ENCODE results near the gene SLC4A11. TPM values are rescaled to one million over a fixed set of nuclear protein-coding genes. Genes with fewer than 3 reads are reported as not detected.

The SLC4A11 gene
- total and polyA plus RNA-seq, 2 experiments from 2014 or later: 14.8 to 17.1 TPM

GRCh38 chr20:3231889-3232588 is 7.0 kb downstream of the SLC4A11 start:
- no peaks in the 10 kb centered on the region for H3K9me2 ChIP-seq (ENCODE audit: insufficient read depth)
- no peaks in the 10 kb centered on the region for H3F3A ChIP-seq (replicated peaks; ENCODE audit: low read depth)
- no peak overlapping the region for H3K4me3 Mint-ChIP-seq
- no peak overlapping the region for H3K27ac ChIP-seq (ENCODE audit: low read depth)
- H3K27me3 Mint-ChIP-seq (ENCODE audit: insufficient read depth, low read depth, poor library complexity): peaks cover 19% of the 10 kb centered on the region
- no peaks in the 10 kb centered on the region for H3K4me1 ChIP-seq (ENCODE audit: insufficient read depth)
- no peak overlapping the region for H3K4me3 ChIP-seq
- H3K27ac Mint-ChIP-seq: no peak overlapping the region
- no peaks in the 10 kb centered on the region for H3K36me3 ChIP-seq (ENCODE audit: insufficient read depth)
- no peak overlapping the region for H3K4me2 ChIP-seq
- ATAC-seq (no peak), DNase-seq (ENCODE audit: low spot score) (no peak)
- no peaks in the 10 kb centered on the region for H3K9me3 Mint-ChIP-seq
- H3K79me2 ChIP-seq (replicated peaks; ENCODE audit: insufficient read depth): no peaks in the 10 kb centered on the region
- peaks cover 6% of the 10 kb centered on the region for H3K27me3 ChIP-seq (ENCODE audit: insufficient read depth)
- peaks cover 2% of the 10 kb centered on the region; the same call in 2 of the 3 replicates for H3K4me1 Mint-ChIP-seq
- H4K20me1 ChIP-seq (replicated peaks; ENCODE audit: insufficient read depth): no peaks in the 10 kb centered on the region
- peaks cover 12% of the 10 kb centered on the region; the same call in 2 of the 3 replicates for H3K36me3 Mint-ChIP-seq (ENCODE audit: low read depth)
- no peak for TF ChIP-seq JUNB (IDR thresholded peaks at IDR 0.05; ENCODE audit: unreplicated experiment)
- no peak for TF ChIP-seq POLR2AphosphoS5 (IDR thresholded peaks at IDR 0.05; ENCODE audit: low read depth)
- TF ChIP-seq ETS1 (IDR thresholded peaks at IDR 0.05): no peak
- TF ChIP-seq EZH2phosphoT487 (IDR thresholded peaks at IDR 0.05; ENCODE audit: unreplicated experiment): no peak
- no peak for TF ChIP-seq STAT1 (IDR thresholded peaks at IDR 0.05; ENCODE audit: unreplicated experiment)
- TF ChIP-seq, protein P1, sequence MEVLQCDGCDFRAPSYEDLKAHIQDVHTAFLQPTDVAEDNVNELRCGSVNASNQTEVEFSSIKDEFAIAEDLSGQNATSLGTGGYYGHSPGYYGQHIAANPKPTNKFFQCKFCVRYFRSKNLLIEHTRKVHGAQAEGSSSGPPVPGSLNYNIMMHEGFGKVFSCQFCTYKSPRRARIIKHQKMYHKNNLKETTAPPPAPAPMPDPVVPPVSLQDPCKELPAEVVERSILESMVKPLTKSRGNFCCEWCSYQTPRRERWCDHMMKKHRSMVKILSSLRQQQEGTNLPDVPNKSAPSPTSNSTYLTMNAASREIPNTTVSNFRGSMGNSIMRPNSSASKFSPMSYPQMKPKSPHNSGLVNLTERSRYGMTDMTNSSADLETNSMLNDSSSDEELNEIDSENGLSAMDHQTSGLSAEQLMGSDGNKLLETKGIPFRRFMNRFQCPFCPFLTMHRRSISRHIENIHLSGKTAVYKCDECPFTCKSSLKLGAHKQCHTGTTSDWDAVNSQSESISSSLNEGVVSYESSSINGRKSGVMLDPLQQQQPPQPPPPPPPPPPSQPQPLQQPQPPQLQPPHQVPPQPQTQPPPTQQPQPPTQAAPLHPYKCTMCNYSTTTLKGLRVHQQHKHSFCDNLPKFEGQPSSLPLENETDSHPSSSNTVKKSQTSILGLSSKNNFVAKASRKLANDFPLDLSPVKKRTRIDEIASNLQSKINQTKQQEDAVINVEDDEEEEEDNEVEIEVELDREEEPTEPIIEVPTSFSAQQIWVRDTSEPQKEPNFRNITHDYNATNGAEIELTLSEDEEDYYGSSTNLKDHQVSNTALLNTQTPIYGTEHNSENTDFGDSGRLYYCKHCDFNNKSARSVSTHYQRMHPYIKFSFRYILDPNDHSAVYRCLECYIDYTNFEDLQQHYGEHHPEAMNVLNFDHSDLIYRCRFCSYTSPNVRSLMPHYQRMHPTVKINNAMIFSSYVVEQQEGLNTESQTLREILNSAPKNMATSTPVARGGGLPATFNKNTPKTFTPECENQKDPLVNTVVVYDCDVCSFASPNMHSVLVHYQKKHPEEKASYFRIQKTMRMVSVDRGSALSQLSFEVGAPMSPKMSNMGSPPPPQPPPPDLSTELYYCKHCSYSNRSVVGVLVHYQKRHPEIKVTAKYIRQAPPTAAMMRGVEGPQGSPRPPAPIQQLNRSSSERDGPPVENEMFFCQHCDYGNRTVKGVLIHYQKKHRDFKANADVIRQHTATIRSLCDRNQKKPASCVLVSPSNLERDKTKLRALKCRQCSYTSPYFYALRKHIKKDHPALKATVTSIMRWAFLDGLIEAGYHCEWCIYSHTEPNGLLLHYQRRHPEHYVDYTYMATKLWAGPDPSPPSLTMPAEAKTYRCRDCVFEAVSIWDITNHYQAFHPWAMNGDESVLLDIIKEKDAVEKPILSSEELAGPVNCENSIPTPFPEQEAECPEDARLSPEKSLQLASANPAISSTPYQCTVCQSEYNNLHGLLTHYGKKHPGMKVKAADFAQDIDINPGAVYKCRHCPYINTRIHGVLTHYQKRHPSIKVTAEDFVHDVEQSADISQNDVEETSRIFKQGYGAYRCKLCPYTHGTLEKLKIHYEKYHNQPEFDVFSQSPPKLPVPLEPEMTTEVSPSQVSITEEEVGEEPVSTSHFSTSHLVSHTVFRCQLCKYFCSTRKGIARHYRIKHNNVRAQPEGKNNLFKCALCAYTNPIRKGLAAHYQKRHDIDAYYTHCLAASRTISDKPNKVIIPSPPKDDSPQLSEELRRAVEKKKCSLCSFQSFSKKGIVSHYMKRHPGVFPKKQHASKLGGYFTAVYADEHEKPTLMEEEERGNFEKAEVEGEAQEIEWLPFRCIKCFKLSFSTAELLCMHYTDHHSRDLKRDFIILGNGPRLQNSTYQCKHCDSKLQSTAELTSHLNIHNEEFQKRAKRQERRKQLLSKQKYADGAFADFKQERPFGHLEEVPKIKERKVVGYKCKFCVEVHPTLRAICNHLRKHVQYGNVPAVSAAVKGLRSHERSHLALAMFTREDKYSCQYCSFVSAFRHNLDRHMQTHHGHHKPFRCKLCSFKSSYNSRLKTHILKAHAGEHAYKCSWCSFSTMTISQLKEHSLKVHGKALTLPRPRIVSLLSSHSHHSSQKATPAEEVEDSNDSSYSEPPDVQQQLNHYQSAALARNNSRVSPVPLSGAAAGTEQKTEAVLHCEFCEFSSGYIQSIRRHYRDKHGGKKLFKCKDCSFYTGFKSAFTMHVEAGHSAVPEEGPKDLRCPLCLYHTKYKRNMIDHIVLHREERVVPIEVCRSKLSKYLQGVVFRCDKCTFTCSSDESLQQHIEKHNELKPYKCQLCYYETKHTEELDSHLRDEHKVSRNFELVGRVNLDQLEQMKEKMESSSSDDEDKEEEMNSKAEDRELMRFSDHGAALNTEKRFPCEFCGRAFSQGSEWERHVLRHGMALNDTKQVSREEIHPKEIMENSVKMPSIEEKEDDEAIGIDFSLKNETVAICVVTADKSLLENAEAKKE (CRISPR knock-in tag; IDR thresholded peaks at IDR 0.05): no peak
- TF ChIP-seq, protein P2, sequence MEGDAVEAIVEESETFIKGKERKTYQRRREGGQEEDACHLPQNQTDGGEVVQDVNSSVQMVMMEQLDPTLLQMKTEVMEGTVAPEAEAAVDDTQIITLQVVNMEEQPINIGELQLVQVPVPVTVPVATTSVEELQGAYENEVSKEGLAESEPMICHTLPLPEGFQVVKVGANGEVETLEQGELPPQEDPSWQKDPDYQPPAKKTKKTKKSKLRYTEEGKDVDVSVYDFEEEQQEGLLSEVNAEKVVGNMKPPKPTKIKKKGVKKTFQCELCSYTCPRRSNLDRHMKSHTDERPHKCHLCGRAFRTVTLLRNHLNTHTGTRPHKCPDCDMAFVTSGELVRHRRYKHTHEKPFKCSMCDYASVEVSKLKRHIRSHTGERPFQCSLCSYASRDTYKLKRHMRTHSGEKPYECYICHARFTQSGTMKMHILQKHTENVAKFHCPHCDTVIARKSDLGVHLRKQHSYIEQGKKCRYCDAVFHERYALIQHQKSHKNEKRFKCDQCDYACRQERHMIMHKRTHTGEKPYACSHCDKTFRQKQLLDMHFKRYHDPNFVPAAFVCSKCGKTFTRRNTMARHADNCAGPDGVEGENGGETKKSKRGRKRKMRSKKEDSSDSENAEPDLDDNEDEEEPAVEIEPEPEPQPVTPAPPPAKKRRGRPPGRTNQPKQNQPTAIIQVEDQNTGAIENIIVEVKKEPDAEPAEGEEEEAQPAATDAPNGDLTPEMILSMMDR (conservative IDR thresholded peaks at IDR 0.05; ENCODE audit: low read depth in 2 of 2): no peak
- no peak for TF ChIP-seq EZH2 (IDR thresholded peaks at IDR 0.05; ENCODE audit: low read depth, unreplicated experiment)
- TF ChIP-seq ZNF331 (CRISPR knock-in tag; IDR thresholded peaks at IDR 0.05; ENCODE audit: low read depth): no peak
- TF ChIP-seq CREB1 (CRISPR knock-in tag; IDR thresholded peaks at IDR 0.05; ENCODE audit: low read depth): no peak
- no peak for TF ChIP-seq NANOG (IDR thresholded peaks at IDR 0.05; ENCODE audit: borderline replicate concordance)
- TF ChIP-seq ZNF114 (CRISPR knock-in tag; IDR thresholded peaks at IDR 0.05): no peak
- no peak overlapping the region for H2AFZ ChIP-seq

All from GM23338 (cell line).